GM19035 (cell line): ENCODE data around the gene ZDHHC14.
"Not testable (repeated sequence)": the region's sequence is repeated elsewhere in the genome, so short reads cannot be mapped to it uniquely, and the experiment has no call there.

Source experiments
- ATAC-seq: cut with Tn5 transposase; IDR thresholded peaks from one replicate; pipeline ENCODE4 v1.9.1; 2021; ENCODE audit not compliant: unreplicated experiment

ZDHHC14 gene

GRCh38 chr6:157676241-157676640 is 295.3 kb downstream of the ZDHHC14 start:
- ATAC-seq, result no peak

- ATAC-seq, result no peak
Measured at GRCh38 chr6:157677235-157677634, 296.2 kb downstream of the ZDHHC14 start.

- no peak for ATAC-seq
Measured at GRCh38 chr6:157679605-157680580, 298.9 kb downstream of the ZDHHC14 start.

- no peak for ATAC-seq
Measured at GRCh38 chr6:157681041-157681650, 300.2 kb downstream of the ZDHHC14 start.

GRCh38 chr6:157682856-157683481 is 302.0 kb downstream of the ZDHHC14 start:
- ATAC-seq, result no peak

- no peak for ATAC-seq
Measured at GRCh38 chr6:157683707-157684106, 302.7 kb downstream of the ZDHHC14 start.

GRCh38 chr6:157684620-157685299 is 303.8 kb downstream of the ZDHHC14 start:
- ATAC-seq, result no peak

- no peak for ATAC-seq
Measured at GRCh38 chr6:157685596-157686280, 304.7 kb downstream of the ZDHHC14 start.

GRCh38 chr6:157688275-157688959 is 307.4 kb downstream of the ZDHHC14 start:
- ATAC-seq, result no peak

- ATAC-seq, result no peak
Measured at GRCh38 chr6:157688960-157689599, 308.1 kb downstream of the ZDHHC14 start.

- no peak for ATAC-seq
Measured at GRCh38 chr6:157689875-157690274, 308.9 kb downstream of the ZDHHC14 start.

- ATAC-seq, result no peak
Measured at GRCh38 chr6:157690441-157691210, 309.6 kb downstream of the ZDHHC14 start.

- ATAC-seq, result not testable (repeated sequence)
Measured at GRCh38 chr6:157691621-157692020, 310.6 kb downstream of the ZDHHC14 start.

- ATAC-seq, result no peak
Measured at GRCh38 chr6:157693867-157694266, 312.9 kb downstream of the ZDHHC14 start.

- no peak for ATAC-seq
Measured at GRCh38 chr6:157695301-157696040, 314.5 kb downstream of the ZDHHC14 start.

- no peak for ATAC-seq
Measured at GRCh38 chr6:157699777-157700636, 319.0 kb downstream of the ZDHHC14 start.

- ATAC-seq, result not testable (repeated sequence)
Measured at GRCh38 chr6:157706351-157706750, 325.4 kb downstream of the ZDHHC14 start.
